Ureter (tissue), 1 donor: Measurements from ENCODE around the gene NBPF12. TPM values are rescaled to one million over a fixed set of nuclear protein-coding genes. Genes with fewer than 3 reads are reported as not detected.
"Not testable (repeated sequence)": the region's sequence is repeated elsewhere in the genome, so short reads cannot be mapped to it uniquely, and the experiment has no call there.

Source experiments
- DNase-seq: peaks from one replicate; pipeline ENCODE4 v3.0.0-alpha.2; 2020; ENCODE audit warnings: low spot score
- total RNA-seq: library from RNA; stranded (reverse); gene quantifications from one replicate; pipeline ENCODE4 v1.2.4, GENCODE V29; 2023
- donor health status: DM: yes; HTN: yes; CAD: no.

NBPF12 gene, protein sequence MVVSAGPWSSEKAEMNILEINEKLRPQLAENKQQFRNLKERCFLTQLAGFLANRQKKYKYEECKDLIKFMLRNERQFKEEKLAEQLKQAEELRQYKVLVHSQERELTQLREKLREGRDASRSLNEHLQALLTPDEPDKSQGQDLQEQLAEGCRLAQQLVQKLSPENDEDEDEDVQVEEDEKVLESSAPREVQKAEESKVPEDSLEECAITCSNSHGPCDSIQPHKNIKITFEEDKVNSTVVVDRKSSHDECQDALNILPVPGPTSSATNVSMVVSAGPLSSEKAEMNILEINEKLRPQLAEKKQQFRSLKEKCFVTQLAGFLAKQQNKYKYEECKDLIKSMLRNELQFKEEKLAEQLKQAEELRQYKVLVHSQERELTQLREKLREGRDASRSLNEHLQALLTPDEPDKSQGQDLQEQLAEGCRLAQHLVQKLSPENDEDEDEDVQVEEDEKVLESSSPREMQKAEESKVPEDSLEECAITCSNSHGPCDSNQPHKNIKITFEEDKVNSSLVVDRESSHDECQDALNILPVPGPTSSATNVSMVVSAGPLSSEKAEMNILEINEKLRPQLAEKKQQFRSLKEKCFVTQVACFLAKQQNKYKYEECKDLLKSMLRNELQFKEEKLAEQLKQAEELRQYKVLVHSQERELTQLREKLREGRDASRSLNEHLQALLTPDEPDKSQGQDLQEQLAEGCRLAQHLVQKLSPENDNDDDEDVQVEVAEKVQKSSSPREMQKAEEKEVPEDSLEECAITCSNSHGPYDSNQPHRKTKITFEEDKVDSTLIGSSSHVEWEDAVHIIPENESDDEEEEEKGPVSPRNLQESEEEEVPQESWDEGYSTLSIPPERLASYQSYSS (N-terminal part only)
- total RNA-seq = 16.5 TPM

DNA sequence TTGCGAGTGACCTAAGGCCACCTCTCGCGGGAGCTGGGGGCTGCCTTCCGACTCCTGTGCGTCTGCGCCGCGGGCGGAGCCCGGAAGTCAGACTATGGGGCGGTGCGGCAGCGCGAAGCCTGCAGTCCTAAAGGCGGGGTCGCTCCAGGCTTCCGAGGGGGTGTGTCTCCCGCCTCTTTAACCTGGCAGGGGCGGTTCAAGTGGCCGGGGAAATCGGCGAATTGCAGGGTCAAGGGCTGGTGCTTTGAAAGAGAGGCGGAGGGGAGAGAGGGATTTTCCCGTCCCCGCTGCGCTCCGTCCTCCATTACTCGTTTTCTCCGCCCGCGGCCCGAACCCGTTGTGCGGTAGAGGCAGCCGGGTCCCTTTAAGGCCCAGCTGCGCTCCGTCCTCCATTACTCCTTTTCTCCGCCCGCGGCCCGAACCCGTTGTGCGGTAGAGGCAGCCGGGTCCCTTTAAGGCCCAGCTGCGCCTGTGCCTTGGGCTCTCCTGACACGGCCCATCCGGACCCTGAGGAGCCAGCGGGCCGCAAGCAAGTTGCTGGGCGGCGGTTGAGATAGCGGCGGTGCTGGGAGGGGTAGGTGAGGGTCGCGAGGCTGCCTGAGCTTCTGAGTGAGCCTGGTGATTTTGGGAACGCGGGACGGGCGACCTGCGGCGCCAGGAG lies at the start of gene NBPF12:
TSS of gene NBPF12 (plus strand) at position 83 of the 661 bp plus-strand sequence. CDS start 21,820 bp downstream, outside the sequence.
- DNase-seq = peak; percentile 85

DNA sequence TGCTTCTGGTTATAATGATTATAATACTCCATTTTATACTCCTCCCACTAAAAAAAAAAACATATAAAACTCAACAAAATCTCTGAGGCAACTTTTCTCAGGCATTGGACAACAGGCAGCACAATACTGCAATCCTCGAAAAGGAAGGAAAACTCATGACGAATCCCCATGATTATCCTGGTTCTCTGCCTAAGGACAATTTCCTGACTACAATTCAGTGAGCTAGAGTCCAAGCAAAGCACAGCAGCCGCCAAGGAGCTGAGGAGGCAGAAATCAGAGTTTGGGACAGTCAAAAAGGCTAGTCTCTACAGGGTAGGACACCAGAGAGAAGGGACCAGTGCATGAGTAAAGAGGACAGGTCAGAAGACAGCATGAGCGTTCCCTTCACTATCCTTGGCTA lies 46.8 kb upstream of the NBPF12 start:
- not testable (repeated sequence) for DNase-seq

DNA sequence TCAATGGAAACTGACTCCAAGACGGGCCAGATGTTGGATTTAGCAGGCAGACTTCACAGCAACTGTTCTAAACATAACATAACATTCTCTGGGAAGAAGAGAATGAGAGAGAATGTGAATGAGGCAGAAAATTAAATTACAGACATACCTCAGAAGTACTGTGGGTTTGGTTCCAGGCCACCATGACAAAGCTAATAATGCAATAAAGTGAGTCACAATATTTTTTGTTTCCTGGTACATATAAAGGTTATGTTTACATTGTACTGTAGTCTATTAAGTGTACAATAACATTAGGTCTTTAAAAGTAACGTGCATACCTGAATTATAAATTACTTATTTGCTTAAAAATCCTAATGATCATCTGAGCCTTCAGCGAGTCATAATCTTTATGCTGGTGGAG lies 45.8 kb upstream of the NBPF12 start:
- not testable (repeated sequence) for DNase-seq

DNA sequence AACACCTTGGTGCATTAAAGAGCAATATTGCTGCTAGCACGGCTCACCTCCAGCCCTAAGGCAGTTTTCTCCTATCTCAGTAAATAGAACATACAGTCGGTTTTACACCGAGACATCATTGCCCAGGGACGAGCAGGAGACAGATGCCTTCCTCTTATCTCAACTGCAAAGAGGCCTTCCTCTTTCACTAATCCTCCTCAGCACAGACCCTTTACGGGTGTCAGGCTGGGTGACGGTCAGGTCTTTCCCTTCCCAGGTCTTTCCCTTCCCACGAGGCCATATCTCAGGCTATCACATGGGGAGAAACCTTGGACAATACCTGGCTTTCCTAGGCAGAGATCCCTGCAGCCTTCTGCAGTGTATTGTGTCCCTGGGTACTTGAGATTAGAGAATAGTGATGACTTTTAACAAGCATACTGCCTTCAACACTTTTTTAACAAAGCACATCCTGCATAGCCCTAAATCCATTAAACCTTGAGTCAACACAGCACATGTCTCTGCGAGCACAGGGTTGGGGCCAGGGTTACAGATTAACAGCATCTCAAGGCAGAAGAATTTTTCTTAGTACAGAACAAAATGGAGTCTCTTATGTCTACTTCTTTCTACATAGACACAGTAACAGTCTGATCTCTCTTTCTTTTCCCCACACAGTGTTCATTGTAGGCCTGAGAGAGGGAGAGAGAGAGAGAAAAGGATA lies 30.4 kb upstream of the NBPF12 start:
- DNase-seq = not testable (repeated sequence)

DNA sequence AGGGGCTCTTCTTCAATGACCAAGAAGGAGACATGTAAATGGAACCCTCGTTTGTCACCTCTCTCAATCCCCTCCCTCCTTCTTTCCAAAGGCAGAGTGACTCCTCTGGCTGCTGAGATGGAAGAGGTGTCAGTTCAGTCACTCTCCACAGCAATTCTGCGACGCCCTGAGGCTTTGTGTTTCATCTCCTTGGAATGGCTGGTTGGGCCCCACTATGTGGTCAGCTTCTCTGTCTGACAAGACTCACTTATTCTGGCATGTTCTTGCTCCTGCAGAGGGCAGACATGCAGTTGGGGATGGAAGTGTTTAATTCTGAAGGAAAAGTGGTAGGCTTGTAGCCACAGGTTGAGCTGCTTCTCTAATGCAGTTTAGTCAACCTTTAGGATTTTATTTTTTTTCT lies 25.1 kb upstream of the NBPF12 start:
- DNase-seq = not testable (repeated sequence)

DNA sequence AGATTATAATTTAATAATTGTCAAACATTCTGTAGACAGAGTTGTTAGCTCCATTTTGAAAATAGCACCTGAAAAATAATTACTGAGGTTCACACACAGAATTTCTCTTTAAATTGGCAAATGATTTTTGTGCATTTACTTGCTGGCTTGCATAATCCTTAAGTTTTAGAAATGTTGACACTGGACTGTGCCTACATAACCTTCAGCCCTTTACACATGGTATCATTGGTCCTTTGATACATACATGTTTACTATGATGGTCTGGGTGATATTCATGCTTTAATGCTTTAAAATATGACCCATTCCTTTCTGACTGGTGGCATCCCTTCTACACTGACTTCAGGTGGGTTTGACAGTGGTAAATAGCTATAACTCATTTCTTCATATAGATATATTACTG lies 17.3 kb upstream of the NBPF12 start:
- not testable (repeated sequence) for DNase-seq

DNA sequence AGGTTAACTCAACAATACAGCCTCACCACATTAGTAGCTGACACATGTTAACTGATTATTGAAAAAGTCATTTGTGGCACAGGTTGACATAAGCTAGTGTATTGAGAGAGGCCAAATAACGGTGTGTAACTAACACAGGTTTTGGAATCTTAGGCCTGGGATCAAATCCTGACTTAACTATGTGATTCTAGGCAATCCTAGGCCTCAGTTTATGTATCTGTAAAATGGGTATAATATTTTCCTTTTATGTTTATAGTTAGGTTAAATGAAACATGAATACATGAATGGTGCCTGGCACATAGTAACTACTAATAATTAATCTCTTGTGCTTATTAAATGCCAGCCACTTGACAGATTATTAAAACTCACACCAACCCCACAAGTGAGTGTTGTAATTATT lies 15.5 kb upstream of the NBPF12 start:
- not testable (repeated sequence) for DNase-seq

- DNase-seq = not testable (repeated sequence)
Measured at GRCh38 chr1:146924106-146924505, 14.0 kb upstream of the NBPF12 start.

GRCh38 chr1:146926413-146926812 lies 11.7 kb upstream of the NBPF12 start:
- not testable (repeated sequence) for DNase-seq

DNA sequence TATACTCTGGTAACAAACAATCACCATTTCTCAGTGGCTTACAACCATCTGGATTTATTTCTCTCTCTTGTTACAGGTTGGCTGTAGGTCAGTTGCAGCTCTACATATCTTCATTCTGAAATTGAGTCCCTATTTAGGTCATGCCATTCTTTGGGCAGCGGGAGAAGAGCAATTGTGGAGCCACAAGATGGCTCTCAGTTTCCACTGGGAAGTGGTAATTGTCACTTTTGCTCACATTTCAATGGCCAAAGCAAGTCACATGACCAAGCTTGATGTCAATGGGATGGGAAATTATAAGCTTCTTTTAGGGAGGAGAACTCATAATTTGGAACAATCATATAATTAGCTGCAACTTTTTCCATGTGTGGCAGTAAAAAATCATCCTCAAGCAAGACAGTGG lies 7.9 kb upstream of the NBPF12 start:
- DNase-seq = not testable (repeated sequence)

DNA sequence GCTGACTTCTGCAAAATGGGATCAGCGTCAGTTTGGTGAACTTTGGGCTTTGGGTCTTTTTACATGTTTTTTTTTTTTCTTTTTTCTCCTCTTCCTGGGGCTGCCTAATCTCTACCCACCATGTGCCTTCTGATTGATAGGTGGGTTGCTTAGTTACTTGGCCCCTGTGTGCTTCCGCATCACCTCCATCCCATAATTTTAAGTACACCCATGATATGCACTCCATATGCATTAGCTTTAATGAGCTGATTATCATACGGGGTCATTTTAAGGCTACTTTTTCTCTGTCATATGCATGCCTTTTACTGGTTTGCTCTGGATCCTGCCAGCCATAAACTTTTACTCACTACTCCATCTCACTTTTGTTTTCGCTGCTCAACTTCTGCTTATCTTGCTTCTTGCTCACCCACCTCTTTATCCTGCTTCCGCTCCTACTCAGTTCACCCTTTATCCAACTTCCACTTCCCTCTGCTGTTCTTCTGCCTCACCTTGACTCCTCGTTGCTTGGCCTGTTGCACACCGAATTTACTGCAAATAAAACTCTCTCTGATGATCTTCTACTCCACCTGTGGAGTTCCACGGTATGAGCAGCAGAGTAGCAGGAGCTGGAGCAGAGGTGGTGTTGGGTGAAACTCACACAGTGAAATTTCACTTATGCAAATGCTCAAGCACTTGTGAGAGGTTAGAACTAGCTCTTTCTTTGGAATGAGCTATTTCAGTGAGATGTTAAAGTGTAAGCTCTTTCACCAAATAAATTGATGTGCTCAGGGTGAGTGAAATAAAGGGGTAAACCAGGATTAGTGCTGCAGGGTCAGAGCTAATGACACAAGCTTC lies 3.5 kb upstream of the NBPF12 start:
- DNase-seq = not testable (repeated sequence)

DNA sequence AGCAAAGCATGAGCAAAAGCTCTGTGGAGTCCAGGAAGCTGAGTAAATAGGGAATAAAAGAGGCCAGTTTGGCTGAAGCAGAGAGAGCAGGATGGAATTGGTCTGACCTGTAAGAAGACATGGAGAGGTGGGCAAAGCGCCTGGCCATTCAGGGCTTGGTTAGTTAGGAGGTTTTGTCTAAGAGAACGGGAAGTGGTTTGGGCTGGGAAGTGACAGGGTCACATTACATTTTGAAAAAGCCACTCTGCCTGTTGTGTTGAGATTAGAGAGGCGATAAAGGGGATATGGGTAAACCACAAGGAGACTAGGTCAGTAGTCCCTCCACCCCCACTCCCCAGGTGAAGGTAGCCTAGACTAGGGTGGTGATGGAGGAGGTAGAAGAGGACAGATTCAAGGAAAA lies 662 bp upstream of the NBPF12 start:
- not testable (repeated sequence) for DNase-seq

DNA sequence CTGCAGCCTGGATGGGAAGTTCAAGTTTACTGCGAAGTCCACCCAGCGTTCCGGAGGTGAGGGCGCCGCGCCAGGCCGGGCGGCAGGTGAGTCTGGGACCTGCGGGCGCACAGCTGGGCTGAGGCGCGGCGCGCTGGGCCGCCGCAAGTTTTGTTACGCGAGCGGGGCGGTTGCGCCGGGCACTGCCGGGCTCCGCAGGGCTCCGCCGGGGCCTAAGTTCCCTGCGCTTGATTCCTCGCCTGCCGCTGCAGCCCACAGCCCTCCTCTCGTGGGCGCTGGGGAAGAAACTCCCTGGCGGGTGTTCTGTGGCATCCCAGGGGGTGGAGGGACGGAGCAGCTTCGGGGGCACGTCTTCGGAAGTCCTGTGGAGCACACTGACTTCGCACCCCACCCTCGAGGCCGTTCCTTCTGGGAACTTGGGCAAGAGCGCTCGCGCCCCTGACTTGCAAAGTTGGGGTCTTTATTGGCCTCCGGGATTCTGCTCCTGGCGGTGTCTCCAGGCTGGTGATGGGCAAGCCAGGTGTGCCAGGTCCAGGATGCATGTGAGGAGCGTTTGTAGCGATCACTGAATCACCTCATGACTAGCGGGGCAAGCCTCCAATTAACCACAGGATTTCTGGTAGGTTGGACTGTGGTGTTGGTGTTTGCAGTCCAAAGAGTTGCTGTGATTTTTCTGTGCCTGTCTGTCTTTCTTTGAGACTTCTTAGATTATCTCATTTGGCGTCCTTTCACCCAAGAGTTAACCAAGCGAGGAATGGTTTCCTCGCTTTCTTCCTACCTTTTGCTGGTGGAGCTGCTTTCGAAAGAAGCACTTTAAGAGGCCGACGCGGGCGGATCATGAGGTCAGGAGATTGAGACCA lies 1.0 kb downstream of the NBPF12 start:
- peak; percentile 41 for DNase-seq

- DNase-seq = not testable (repeated sequence)
Measured at GRCh38 chr1:146940293-146940692, 2.2 kb downstream of the NBPF12 start.

- not testable (repeated sequence) for DNase-seq
Measured at GRCh38 chr1:146943342-146943886, 5.3 kb downstream of the NBPF12 start.

DNA sequence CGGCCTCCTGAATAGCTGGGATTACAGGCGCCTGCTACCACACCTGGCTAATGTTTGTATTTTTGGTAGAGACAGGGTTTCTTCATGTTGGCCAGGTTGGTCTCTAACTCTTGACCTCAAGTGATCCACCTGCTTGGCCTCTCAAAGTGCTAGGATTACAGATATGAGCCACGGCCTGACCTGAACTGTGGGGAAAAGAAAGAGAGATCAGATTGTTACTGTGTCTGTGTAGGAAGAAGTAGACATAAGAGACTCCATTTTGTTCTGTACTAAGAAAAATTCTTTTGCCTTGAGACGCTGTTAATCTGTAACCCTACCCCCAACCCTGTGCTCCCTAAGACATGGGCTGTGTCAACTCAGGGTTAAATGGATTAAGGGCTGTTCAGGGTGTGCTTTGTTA lies 10.0 kb downstream of the NBPF12 start:
- DNase-seq = not testable (repeated sequence)

GRCh38 chr1:146964340-146964739 lies 26.2 kb downstream of the NBPF12 start:
- DNase-seq = not testable (repeated sequence)

- not testable (repeated sequence) for DNase-seq
Measured at GRCh38 chr1:146966351-146966750, 28.2 kb downstream of the NBPF12 start.

DNA sequence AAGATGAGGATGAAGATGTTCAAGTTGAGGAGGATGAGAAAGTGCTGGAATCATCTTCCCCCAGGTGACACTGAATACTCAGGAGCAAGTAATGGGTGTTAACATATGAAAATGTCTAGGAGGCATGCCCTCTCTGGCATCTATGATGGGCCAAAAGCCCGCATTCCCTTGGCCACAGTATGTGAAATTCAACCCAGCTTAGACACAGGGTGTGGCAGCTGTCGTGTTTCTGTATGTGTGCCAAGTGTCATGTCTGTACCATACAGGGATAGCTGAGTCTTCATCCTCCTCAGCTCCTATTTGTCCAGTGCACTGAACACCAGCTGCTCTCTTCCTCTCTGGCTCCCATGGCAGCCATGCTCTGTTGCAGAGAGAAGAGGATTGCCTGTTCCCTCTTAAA lies 32.5 kb downstream of the NBPF12 start:
- not testable (repeated sequence) for DNase-seq
